Activated CD8-positive, alpha-beta memory T cell treated with anti-CD3 and anti-CD28 coated beads, Interleukin-2, amount 50 U/mL, for 1 hour (primary cell): Measurements from ENCODE around the gene TBX6.
"Not testable (repeated sequence)": the region's sequence is repeated elsewhere in the genome, so short reads cannot be mapped to it uniquely, and the experiment has no call there.

Experiments used
- DNase-seq: peaks from one replicate; pipeline ENCODE4 v3.0.0-alpha.2; 2020; ENCODE audit errors: extremely low read depth

TBX6 gene

GRCh38 chr16:30091474-30092372 is at the start of gene TBX6:
TBX6 (minus strand) TSS chr16:30091924; CDS start chr16:30091193, 731 bp downstream.
- DNase-seq: peak; percentile 72

DNA sequence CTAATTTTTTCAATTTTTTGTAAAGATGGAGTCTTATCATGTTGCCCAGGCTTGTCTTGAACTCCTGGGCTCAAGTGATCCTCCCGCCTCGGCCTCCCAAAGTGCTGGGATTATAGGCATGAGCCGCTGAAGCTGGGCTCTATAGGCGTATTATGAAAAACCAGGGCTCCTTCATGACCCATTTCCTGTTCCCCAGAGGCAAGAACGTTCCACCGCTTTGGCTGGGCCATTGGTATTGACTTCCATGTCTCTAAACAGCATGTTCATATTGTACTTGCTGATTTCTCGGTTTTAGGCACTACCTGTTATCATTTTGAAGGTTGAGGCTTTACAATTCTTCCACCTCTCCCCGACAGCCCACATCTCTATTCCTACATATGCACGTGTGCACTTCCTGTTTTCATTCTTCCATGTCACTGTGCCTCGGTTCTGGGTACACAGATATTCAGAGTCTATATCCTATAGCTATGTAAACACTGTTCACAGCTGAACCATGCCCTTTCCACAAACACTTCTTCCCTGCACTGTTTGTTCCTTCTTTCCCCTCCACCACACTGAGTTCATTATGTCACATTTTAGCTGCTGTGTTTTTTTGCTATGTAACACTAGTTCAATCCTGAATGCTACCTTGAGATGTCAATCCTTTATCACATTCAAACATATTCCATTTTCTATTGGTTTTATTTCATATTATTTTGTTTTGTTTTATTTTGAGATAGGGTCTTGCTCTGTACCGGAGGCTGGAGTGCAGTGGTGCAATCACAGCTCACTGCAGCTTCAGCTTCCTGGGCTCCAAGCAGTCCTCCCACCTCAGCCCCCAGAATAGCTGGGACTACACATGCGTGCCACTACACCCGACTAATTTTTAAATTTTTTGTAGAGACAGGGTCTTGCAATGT is 48.1 kb upstream of the TBX6 start:
- no peak for DNase-seq

- no peak for DNase-seq
Measured at GRCh38 chr16:30137897-30138296, 46.2 kb upstream of the TBX6 start.

GRCh38 chr16:30136971-30137605 is 45.4 kb upstream of the TBX6 start:
- no peak for DNase-seq

DNA sequence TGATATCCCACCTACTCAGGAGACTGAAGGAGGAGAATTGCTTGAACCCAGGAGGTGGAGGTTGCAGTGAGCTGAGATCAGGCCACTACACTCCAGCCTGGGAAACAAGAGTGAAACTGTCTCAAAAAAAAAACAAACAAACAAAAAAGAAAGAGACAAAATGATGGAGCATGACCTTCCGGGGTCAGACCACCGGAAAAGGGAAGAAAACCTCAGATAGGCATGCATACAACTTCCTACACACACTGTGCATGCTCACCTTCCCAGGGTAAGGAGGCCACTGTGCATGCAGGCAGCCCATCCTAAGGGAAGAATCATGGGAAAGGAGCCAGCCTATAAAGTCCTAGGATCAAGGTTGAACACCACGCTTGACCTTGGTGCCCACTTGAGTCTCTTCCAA is 40.9 kb upstream of the TBX6 start:
- no peak for DNase-seq

- DNase-seq: no peak
Measured at GRCh38 chr16:30131869-30132475, 40.2 kb upstream of the TBX6 start.

- no peak for DNase-seq
Measured at GRCh38 chr16:30127993-30128392, 36.3 kb upstream of the TBX6 start.

GRCh38 chr16:30125690-30126089 is 34.0 kb upstream of the TBX6 start:
- not testable (repeated sequence) for DNase-seq

- DNase-seq: no peak
Measured at GRCh38 chr16:30124985-30125379, 33.3 kb upstream of the TBX6 start.

- DNase-seq: no peak
Measured at GRCh38 chr16:30122604-30123160, 31.0 kb upstream of the TBX6 start.

DNA sequence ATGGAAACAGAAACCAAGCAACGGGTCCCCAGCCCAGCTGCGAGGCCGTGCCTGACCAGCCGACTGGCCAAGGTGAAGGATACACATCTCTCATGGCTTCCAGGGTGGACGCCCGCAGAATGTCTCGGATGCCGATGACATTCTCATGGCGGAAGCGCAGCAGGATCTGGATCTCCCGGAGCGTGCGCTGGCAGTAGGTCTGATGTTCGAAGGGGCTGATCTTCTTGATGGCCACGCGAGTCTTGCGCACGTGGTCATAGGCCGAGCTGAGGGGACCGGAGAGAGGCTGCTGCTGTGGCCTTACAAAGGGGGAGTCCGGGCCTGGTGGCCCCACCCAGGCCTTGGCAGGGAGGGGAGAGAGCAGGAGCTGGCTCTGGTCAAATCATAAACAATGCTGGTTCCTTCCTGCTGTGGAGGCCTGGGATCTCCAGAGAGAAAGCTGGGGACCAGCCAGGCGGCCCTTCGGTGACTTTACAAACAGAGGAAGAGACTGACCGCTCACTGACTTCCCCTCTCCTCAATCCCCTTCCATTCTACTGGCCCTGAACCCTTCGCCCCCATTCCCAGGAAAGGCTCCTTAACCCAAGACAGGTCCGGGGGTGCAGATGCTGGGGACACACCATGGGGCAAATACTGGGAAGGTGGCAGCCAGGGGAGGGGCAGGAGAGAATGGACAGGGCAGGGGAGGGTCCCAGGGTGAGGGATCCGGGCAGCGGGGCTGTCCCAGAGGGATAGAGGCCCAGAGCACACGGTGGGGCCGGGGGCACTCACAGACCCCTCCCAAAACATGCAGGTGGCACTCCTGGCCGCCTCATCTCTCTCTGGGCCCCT is 30.2 kb upstream of the TBX6 start:
- no peak for DNase-seq

DNA sequence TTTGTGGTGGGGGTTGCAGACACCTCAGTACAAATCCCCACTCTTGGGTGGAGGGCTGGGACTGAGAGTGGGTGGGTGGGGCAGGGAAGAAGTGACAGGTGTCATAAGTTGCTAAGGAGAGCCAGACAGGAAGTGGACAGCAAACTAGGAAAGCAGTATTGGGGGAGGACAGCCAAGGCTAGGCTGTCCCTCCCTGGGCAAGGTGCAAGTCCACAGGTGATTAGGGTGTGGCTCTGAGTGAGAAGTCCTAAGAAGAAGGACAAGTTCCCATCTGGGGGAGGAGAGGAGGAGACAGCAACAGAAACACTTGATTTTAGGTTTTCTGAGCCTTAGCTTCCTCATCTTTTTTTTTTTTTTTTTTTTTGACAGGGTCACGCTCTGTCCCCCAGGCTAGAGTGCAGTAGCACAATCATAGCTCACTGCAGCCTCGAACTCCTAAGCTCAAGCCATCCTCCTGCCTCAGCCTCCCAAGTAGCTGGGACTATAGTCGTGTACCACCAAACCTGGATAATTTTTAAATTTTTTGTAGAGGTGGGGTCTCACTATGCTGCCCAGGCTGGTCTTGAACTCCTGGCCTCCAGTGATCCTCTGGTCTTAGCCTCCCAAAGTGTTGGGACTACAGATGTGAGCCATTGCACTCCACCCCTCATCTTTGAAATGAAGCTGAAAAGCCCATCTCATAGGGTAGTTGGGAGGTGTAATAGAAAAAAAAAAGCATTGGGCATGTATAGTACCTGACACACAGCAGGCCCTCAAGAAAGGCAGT is 28.8 kb upstream of the TBX6 start:
- no peak for DNase-seq

DNA sequence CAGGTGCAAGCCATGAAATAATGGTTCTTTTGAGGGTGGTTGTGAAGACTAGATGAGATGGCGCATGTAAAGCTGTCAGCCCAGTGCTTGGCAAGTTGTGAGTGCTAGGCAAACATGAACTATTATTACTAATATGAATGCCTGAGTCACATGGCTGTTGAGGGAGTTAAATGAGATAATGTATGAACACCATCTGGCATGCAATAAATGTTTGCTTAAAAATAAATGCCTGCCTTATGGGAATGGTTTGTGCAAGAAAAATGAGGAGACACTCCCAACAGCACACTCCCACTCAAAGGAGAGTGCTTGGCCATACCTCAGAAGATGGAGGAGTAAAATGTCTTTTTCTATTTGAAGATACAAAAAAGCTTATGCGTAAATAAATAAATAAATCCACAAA is 27.7 kb upstream of the TBX6 start:
- DNase-seq: no peak

DNA sequence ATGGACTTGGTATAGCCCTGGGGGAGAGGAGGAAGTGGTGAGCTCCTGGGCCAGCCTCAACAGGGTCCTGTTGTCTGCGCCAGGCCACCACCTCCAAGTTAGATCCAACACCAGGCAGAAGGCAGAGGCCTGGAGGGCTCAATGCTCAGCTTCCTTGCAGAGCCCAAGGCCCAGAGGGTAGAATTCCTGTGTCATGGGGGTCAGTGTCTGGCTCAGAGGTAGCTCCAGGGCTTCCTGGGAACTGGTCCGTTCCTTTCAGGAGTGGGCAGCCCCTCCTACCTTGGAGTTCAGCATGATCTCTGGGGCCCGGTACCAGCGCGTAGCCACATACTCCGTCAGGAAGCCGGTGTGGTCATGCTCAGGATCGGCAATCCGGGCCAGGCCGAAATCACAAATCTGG is 26.0 kb upstream of the TBX6 start:
- no peak for DNase-seq

- DNase-seq: no peak
Measured at GRCh38 chr16:30116291-30117207, 24.8 kb upstream of the TBX6 start.

DNA sequence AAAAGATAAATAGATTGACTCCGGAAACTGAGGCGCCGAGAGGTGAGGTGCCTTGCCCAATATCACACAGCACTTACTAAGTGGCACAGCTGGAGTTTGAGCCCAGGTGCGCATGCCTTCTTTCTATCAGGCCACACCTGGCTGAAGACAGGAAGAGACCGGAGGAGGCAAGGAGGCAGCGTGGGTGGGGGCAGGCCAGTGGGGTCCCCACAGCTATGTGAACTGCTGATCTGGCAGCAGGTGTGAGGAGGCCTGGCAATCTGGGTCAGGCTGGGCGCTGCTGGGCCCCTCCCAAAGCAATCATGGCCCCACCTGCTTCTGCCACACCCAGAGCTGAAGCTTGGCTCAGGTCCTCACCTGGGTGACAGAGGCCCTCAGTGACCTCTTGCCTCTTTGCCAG is 23.5 kb upstream of the TBX6 start:
- DNase-seq: no peak

DNA sequence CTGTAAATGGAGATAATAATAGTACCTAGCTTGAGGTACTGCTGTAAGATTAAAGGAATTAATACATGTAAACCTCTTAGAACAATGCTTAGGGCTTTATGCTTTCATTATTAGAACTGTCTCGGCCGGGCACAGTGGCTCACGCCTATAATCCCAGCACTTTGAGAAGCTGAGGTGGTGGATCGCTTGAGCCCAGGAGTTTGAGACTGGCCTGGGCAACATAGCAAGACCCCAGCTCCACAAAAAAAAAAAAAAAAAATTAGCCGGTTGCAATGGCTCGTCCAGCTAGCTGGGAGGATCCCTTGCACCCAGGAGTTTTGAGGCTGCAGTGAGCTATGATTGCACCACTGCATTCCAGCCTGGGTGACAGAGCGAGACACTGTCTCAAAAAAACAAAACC is 23.1 kb upstream of the TBX6 start:
- DNase-seq: not testable (repeated sequence)

GRCh38 chr16:30114411-30114810 is 22.7 kb upstream of the TBX6 start:
- DNase-seq: no peak
